Endothelial cell of umbilical vein (primary cell): ENCODE results near the gene CASK. TPM values are rescaled to one million over a fixed set of nuclear protein-coding genes. Genes with fewer than 3 reads are reported as not detected.

Experiments
- BruUV-seq: library from RNA; stranded (reverse); fragments of 400-500 nt; replicated peaks from 2 replicates; lab custom pipeline; 2021; lab: Mats Ljungman, UMichigan
- CTCF ChIA-PET: fragments of 300-600, 350-600 bp; sonication (Branson Sonifier 250); formaldehyde crosslinking; loops from one replicate; lab custom pipeline; 2021; ENCODE audit warnings: antibody characterized with exemption, inconsistent platforms; lab: Charles Lee
- POLR2A ChIA-PET: fragments of 300-600, 350-600 bp; sonication (Branson Sonifier 250); formaldehyde crosslinking; loops from one replicate; lab custom pipeline; 2021; ENCODE audit warnings: antibody characterized with exemption, inconsistent platforms; lab: Charles Lee
- DNase-seq: peaks from one replicate; pipeline ENCODE4 v3.0.0-alpha.2; 2011; ENCODE audit warnings: low read depth, low spot score
- FAIRE-seq: peaks from 2 replicates; lab custom pipeline; 2011; peaks lifted over from hg19 to GRCh38; lab: Jason Lieb, UNC
- H2AFZ ChIP-seq: 2 replicates; pipeline ENCODE4 v1.6.0; 2012; ENCODE audit warnings: low read depth, low read length, control low read depth, inconsistent platforms
- H3K27ac ChIP-seq: 2 replicates; pipeline ENCODE4 v1.5.1; 2011; ENCODE audit warnings: low read depth, mild to moderate bottlenecking, control low read depth, low read length, moderate library complexity; ENCODE audit not compliant: insufficient read depth
- H3K27me3 ChIP-seq, 2 experiments: 2 replicates each; pipeline versions ENCODE4 v1.6.0 to v1.6.1; 2011; ENCODE audit warnings: low read length in 2 of 2, mixed read lengths in 1 of 2; ENCODE audit not compliant: control insufficient read depth in 2 of 2, insufficient read depth in 2 of 2
- H3K36me3 ChIP-seq, 2 experiments: 2 replicates in 1 of 2; 3 replicates in 1 of 2; pipeline ENCODE4 v1.5.1; 2011; ENCODE audit warnings: low read length in 2 of 2, mild to moderate bottlenecking in 1 of 2, moderate library complexity in 1 of 2; ENCODE audit not compliant: control insufficient read depth in 2 of 2, insufficient read depth in 2 of 2; ENCODE audit errors: extremely low read depth in 1 of 2
- H3K4me1 ChIP-seq: 3 replicates; pipeline ENCODE4 v1.5.1; 2011; ENCODE audit warnings: mild to moderate bottlenecking, low read length; ENCODE audit not compliant: control insufficient read depth, insufficient read depth; ENCODE audit errors: extremely low read depth
- H3K4me2 ChIP-seq: 2 replicates; pipeline ENCODE4 v1.6.1; 2011; ENCODE audit warnings: low read length, control low read depth, mixed read lengths; ENCODE audit not compliant: insufficient read depth
- H3K4me3 ChIP-seq, 3 experiments: fragments of 200-600 bp in 1 of 3; sonication (generic), shearing (Covaris generic) in 1 of 3; replicated peaks in 1 of 3; 2 replicates each; pipeline ENCODE4 v1.5.1; 2011 to 2016; ENCODE audit warnings: control low read depth in 3 of 3, low read length in 3 of 3, mild to moderate bottlenecking in 2 of 3, inconsistent platforms in 1 of 3, low read depth in 1 of 3, moderate library complexity in 1 of 3; ENCODE audit not compliant: insufficient read depth in 1 of 3
- H3K79me2 ChIP-seq: 2 replicates; pipeline ENCODE4 v1.6.0; 2012; ENCODE audit warnings: low read length, inconsistent platforms; ENCODE audit not compliant: control insufficient read depth, insufficient read depth
- H3K9ac ChIP-seq: replicated peaks from 2 replicates; pipeline ENCODE3; 2011; ENCODE audit warnings: low read length, control low read depth; ENCODE audit not compliant: insufficient read depth; ENCODE audit errors: extremely low read depth
- H3K9me1 ChIP-seq: replicated peaks from 3 replicates; pipeline ENCODE4 v1.6.0; 2011; ENCODE audit warnings: mild to moderate bottlenecking, low read length; ENCODE audit not compliant: control insufficient read depth, insufficient read depth; ENCODE audit errors: extremely low read depth
- H3K9me3 ChIP-seq: replicated peaks from 2 replicates; pipeline ENCODE4 v1.5.1; 2012; ENCODE audit warnings: low read length, inconsistent platforms; ENCODE audit not compliant: control insufficient read depth, insufficient read depth
- H4K20me1 ChIP-seq: replicated peaks from 2 replicates; pipeline ENCODE3; 2011; ENCODE audit warnings: mild to moderate bottlenecking, low read length; ENCODE audit not compliant: control insufficient read depth, insufficient read depth; ENCODE audit errors: extremely low read depth
- CTCF ChIP-seq, 2 donors: IDR thresholded peaks; 1 replicate in 1 of 2; 2 replicates in 1 of 2; pipeline ENCODE4 v1.5.1; 2011; ENCODE audit warnings: low read length in 2 of 2, mild to moderate bottlenecking in 2 of 2, moderate library complexity in 2 of 2, control low read depth in 1 of 2, inconsistent platforms in 1 of 2, low read depth in 1 of 2; ENCODE audit not compliant: insufficient read depth in 1 of 2; ENCODE audit errors: extremely low read depth in 1 of 2
- EZH2 ChIP-seq: IDR thresholded peaks from 2 replicates; pipeline ENCODE4 v1.6.1; 2012; ENCODE audit warnings: borderline replicate concordance, low read depth, mild to moderate bottlenecking, moderate library complexity, low read length, inconsistent platforms; ENCODE audit not compliant: severe bottlenecking
- FOS ChIP-seq: IDR thresholded peaks from 2 replicates; pipeline ENCODE4 v1.6.1; 2011; ENCODE audit warnings: mild to moderate bottlenecking, low read length, moderate library complexity, borderline replicate concordance; ENCODE audit not compliant: insufficient read depth
- GATA2 ChIP-seq: IDR thresholded peaks from 2 replicates; pipeline ENCODE4 v1.7.0; 2011; ENCODE audit warnings: low read depth, mild to moderate bottlenecking, moderate library complexity, mixed read lengths, low read length; ENCODE audit not compliant: insufficient read length, insufficient read depth
- JUN ChIP-seq: IDR thresholded peaks from 2 replicates; pipeline ENCODE4 v1.6.1; 2011; ENCODE audit warnings: borderline replicate concordance, low read depth; ENCODE audit not compliant: insufficient read length, insufficient read depth
- MYC ChIP-seq: IDR thresholded peaks from one replicate; pipeline ENCODE4 v1.6.1; 2011; ENCODE audit warnings: mild to moderate bottlenecking, low read depth, low read length
- POLR2A ChIP-seq: IDR thresholded peaks from 2 replicates; pipeline ENCODE4 v1.6.1; 2012; ENCODE audit warnings: low read depth, mild to moderate bottlenecking, control low read depth, low read length
- POLR2AphosphoS5 ChIP-seq: IDR thresholded peaks from 2 replicates; pipeline ENCODE4 v1.6.1; 2012; ENCODE audit warnings: low read depth, mild to moderate bottlenecking, control low read depth, low read length, moderate library complexity; ENCODE audit not compliant: insufficient read depth
- dilution Hi-C: fragments of 300-500 bp; cut with MboI; formaldehyde crosslinking; loops from one replicate; pipeline ENCODE4 v1.15.0; 2019; ENCODE audit warnings: low sequenced_read_pairs; ENCODE audit not compliant: extremely low pct_ligation_motif_present
- intact Hi-C: fragments of 100-400 bp; cut with micrococcal nuclease; formaldehyde crosslinking; loops from one replicate; pipeline ENCODE4 v1.10.0; 2022
- polyA plus RNA-seq, 4 experiments: library from polyadenylated mRNA; depleted of rRNA in 3 of 4; stranded (reverse) in 3 of 4; unstranded in 1 of 4; fragments of >200 nt; gene quantifications; 2 replicates each; pipeline versions ENCODE4 v1.2.1 to v1.2.3, GENCODE V29; 2011 to 2012; ENCODE audit warnings: missing spikeins in 1 of 4
- total RNA-seq: library from RNA; stranded (reverse); gene quantifications from 2 replicates; pipeline ENCODE4 v1.2.3, GENCODE V29; 2021
- TF ChIP-seq, protein P1 (sequence below): IDR thresholded peaks from 2 replicates; pipeline ENCODE4 v1.6.1; 2011; ENCODE audit not compliant: insufficient read depth, insufficient read length

The CASK gene
- total and polyA plus RNA-seq, 2 donors (not counting 3 experiments of a cell fraction or from before 2014, with no cell fraction given): 6.4 to 30.4 TPM

- Histone ChIP-seq H4K20me1 (no peaks in the 10 kb centered on the region), H3K27ac (no peak overlapping the region), H3K9me3 (no peaks in the 10 kb centered on the region), H3K4me2 (no peak overlapping the region), H3K4me3 (no peak overlapping the region), H3K27me3 (no peaks in the 10 kb centered on the region), H3K9ac (no peak overlapping the region), H3K79me2 (no peaks in the 10 kb centered on the region), H3K9me1 (no peaks in the 10 kb centered on the region), H3K36me3 (no peaks in the 10 kb centered on the region), H3K4me1 (no peaks in the 10 kb centered on the region), H2AFZ (no peak overlapping the region)
- no peak for TF ChIP-seq FOS
- TF ChIP-seq GATA2: no peak
- no peak for TF ChIP-seq CTCF (IDR thresholded peaks at IDR 0.05; ENCODE audit: extremely low read depth in 1 of 2, insufficient read depth in 1 of 2, low read depth in 1 of 2, low read length in 2 of 2)
- no peak for TF ChIP-seq JUN
- no peak for TF ChIP-seq POLR2A
- TF ChIP-seq MYC: no peak
- no peak for TF ChIP-seq EZH2
- TF ChIP-seq POLR2AphosphoS5: no peak
- TF ChIP-seq, protein P1, sequence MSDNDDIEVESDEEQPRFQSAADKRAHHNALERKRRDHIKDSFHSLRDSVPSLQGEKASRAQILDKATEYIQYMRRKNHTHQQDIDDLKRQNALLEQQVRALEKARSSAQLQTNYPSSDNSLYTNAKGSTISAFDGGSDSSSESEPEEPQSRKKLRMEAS: no peak
- ChIA-PET POLR2A (no interaction called here), CTCF (interaction anchor here (0.7 kb wide), 1 partner anchor 8 kb away, joined by 3 read pairs; no protein-coding TSS in a partner anchor)
- dilution Hi-C loops: no loop called here
- FAIRE-seq (no peak), DNase-seq (no peak)
- no TSS peak for BruUV-seq
- intact Hi-C loops: no loop called here
Observed at GRCh38 chrX:41689711-41690110, 233.6 kb downstream of the CASK start.
